ENCODE results near the gene PWWP2B.
"Not testable (repeated sequence)": the region's sequence is repeated elsewhere in the genome, so short reads cannot be mapped to it uniquely, and the experiment has no call there.

Gene PWWP2B

GRCh38 chr10:132431537-132432175, 34.7 kb downstream of the PWWP2B start:
- ATAC-seq (ENCODE audit: low read depth) (no peak), DNase-seq (ENCODE audit: low spot score) (no peak)
- no peaks in the 10 kb centered on the region for H3K27me3 ChIP-seq (ENCODE audit: insufficient read depth, poor library complexity, severe bottlenecking)
- no peak overlapping the region for H3K4me3 ChIP-seq (ENCODE audit: severe bottlenecking)
- no peak overlapping the region for H3K27ac ChIP-seq (ENCODE audit: poor library complexity, severe bottlenecking)
- no peak for TF ChIP-seq CTCF (IDR thresholded peaks at IDR 0.05; ENCODE audit: poor library complexity, severe bottlenecking)
- H3K4me1 ChIP-seq (ENCODE audit: insufficient read depth, poor library complexity, severe bottlenecking), result peaks cover 5% of the 10 kb centered on the region
- H3K9me3 ChIP-seq (ENCODE audit: severe bottlenecking), result no peaks in the 10 kb centered on the region
- no peaks in the 10 kb centered on the region for H3K36me3 ChIP-seq (ENCODE audit: low read depth)

- Histone ChIP-seq H3K9me3 (ENCODE audit: severe bottlenecking) (no peaks in the 10 kb centered on the region), H3K27me3 (ENCODE audit: insufficient read depth, poor library complexity, severe bottlenecking) (no peaks in the 10 kb centered on the region), H3K4me1 (ENCODE audit: insufficient read depth, poor library complexity, severe bottlenecking) (peaks cover 5% of the 10 kb centered on the region), H3K36me3 (ENCODE audit: low read depth) (no peaks in the 10 kb centered on the region), H3K4me3 (ENCODE audit: severe bottlenecking) (no peak overlapping the region), H3K27ac (ENCODE audit: poor library complexity, severe bottlenecking) (no peak overlapping the region)
- TF ChIP-seq CTCF (IDR thresholded peaks at IDR 0.05; ENCODE audit: poor library complexity, severe bottlenecking), result no peak
- ATAC-seq (ENCODE audit: low read depth) (no peak), DNase-seq (ENCODE audit: low spot score) (no peak)
These were observed 35.2 kb downstream of the PWWP2B start for GRCh38 chr10:132432176-132432540.

GRCh38 chr10:132433671-132434340, 36.8 kb downstream of the PWWP2B start:
- Histone ChIP-seq H3K27me3 (ENCODE audit: insufficient read depth, poor library complexity, severe bottlenecking) (no peaks in the 10 kb centered on the region), H3K4me1 (ENCODE audit: insufficient read depth, poor library complexity, severe bottlenecking) (peaks cover 5% of the 10 kb centered on the region), H3K4me3 (ENCODE audit: severe bottlenecking) (no peak overlapping the region), H3K36me3 (ENCODE audit: low read depth) (no peaks in the 10 kb centered on the region), H3K9me3 (ENCODE audit: severe bottlenecking) (no peaks in the 10 kb centered on the region), H3K27ac (ENCODE audit: poor library complexity, severe bottlenecking) (no peak overlapping the region)
- no peak for ATAC-seq (ENCODE audit: low read depth)
- DNase-seq (ENCODE audit: low spot score), result no peak
- no peak for TF ChIP-seq CTCF (IDR thresholded peaks at IDR 0.05; ENCODE audit: poor library complexity, severe bottlenecking)

GRCh38 chr10:132434405-132435005, 37.5 kb downstream of the PWWP2B start:
- TF ChIP-seq CTCF (IDR thresholded peaks at IDR 0.05; ENCODE audit: poor library complexity, severe bottlenecking), result no peak
- Histone ChIP-seq H3K4me3 (ENCODE audit: severe bottlenecking) (no peak overlapping the region), H3K27ac (ENCODE audit: poor library complexity, severe bottlenecking) (no peak overlapping the region), H3K9me3 (ENCODE audit: severe bottlenecking) (no peaks in the 10 kb centered on the region), H3K27me3 (ENCODE audit: insufficient read depth, poor library complexity, severe bottlenecking) (no peaks in the 10 kb centered on the region), H3K4me1 (ENCODE audit: insufficient read depth, poor library complexity, severe bottlenecking) (peaks cover 5% of the 10 kb centered on the region), H3K36me3 (ENCODE audit: low read depth) (no peaks in the 10 kb centered on the region)
- DNase-seq (ENCODE audit: low spot score), result no peak
- ATAC-seq (ENCODE audit: low read depth), result no peak

- H3K27ac ChIP-seq (ENCODE audit: poor library complexity, severe bottlenecking); H3K4me3 ChIP-seq (ENCODE audit: severe bottlenecking); DNase-seq (ENCODE audit: low spot score); H3K9me3 ChIP-seq (ENCODE audit: severe bottlenecking); H3K27me3 ChIP-seq (ENCODE audit: insufficient read depth, poor library complexity, severe bottlenecking); ATAC-seq (ENCODE audit: low read depth); H3K36me3 ChIP-seq (ENCODE audit: low read depth); H3K4me1 ChIP-seq (ENCODE audit: insufficient read depth, poor library complexity, severe bottlenecking): not testable (repeated sequence)
These were observed 38.3 kb downstream of the PWWP2B start for GRCh38 chr10:132435320-132435719.

GRCh38 chr10:132436096-132436495, 39.1 kb downstream of the PWWP2B start:
- not testable (repeated sequence) for H3K4me1 ChIP-seq (ENCODE audit: insufficient read depth, poor library complexity, severe bottlenecking); H3K9me3 ChIP-seq (ENCODE audit: severe bottlenecking); ATAC-seq (ENCODE audit: low read depth); H3K27ac ChIP-seq (ENCODE audit: poor library complexity, severe bottlenecking); H3K4me3 ChIP-seq (ENCODE audit: severe bottlenecking); H3K36me3 ChIP-seq (ENCODE audit: low read depth); DNase-seq (ENCODE audit: low spot score); H3K27me3 ChIP-seq (ENCODE audit: insufficient read depth, poor library complexity, severe bottlenecking)

Data from RWPE2 (cell line).